GF-D8 (cell line): ENCODE data around the gene OOSP3.
A peak's percentile ranks its signal among the peaks of the same experiment; 100 is the strongest.
"Not testable (repeated sequence)": the region's sequence is repeated elsewhere in the genome, so short reads cannot be mapped to it uniquely, and the experiment has no call there.

ENCODE experiments used
- DNase-seq: peaks from one replicate; lab custom pipeline; 2025; lab: John Stamatoyannopoulos, UW

Gene OOSP3

GRCh38 chr11:59875856-59876519 lies 2.6 kb upstream of the OOSP3 start:
- no peak for DNase-seq

- no peak for DNase-seq
Observed at GRCh38 chr11:59877325-59877724, 1.3 kb upstream of the OOSP3 start.

- DNase-seq: no peak
Observed at GRCh38 chr11:59877784-59878183, 798 bp upstream of the OOSP3 start.

- no peak for DNase-seq
Observed at GRCh38 chr11:59879567-59879966, 985 bp downstream of the OOSP3 start.

- DNase-seq: no peak
Observed at GRCh38 chr11:59883597-59883996, 5.0 kb downstream of the OOSP3 start.

GRCh38 chr11:59887156-59887555 lies 8.6 kb downstream of the OOSP3 start:
- not testable (repeated sequence) for DNase-seq

- DNase-seq: peak; percentile 33
Observed at GRCh38 chr11:59891781-59892181, 13.2 kb downstream of the OOSP3 start.

- DNase-seq: no peak
Observed at GRCh38 chr11:59894616-59895015, 16.0 kb downstream of the OOSP3 start.

GRCh38 chr11:59898046-59898445 lies 19.5 kb downstream of the OOSP3 start:
- no peak for DNase-seq

GRCh38 chr11:59898650-59899049 lies 20.1 kb downstream of the OOSP3 start:
- DNase-seq: no peak

- no peak for DNase-seq
Observed at GRCh38 chr11:59899532-59899931, 20.9 kb downstream of the OOSP3 start.

- DNase-seq: no peak
Observed at GRCh38 chr11:59900366-59901126, 22.0 kb downstream of the OOSP3 start.

GRCh38 chr11:59901306-59901705 lies 22.7 kb downstream of the OOSP3 start:
- DNase-seq: no peak

- not testable (repeated sequence) for DNase-seq
Observed at GRCh38 chr11:59903569-59903968, 25.0 kb downstream of the OOSP3 start.

GRCh38 chr11:59918480-59918879 lies 39.9 kb downstream of the OOSP3 start:
- DNase-seq: no peak

- no peak for DNase-seq
Observed at GRCh38 chr11:59918987-59919589, 40.5 kb downstream of the OOSP3 start.

- DNase-seq: no peak
Observed at GRCh38 chr11:59923813-59924212, 45.2 kb downstream of the OOSP3 start.

- DNase-seq: no peak
Observed at GRCh38 chr11:59931688-59932087, 53.1 kb downstream of the OOSP3 start.

- DNase-seq: no peak
Observed at GRCh38 chr11:59938132-59938531, 59.5 kb downstream of the OOSP3 start, which contains the start of gene OOSP1. OOSP1 (plus strand) TSS chr11:59938432; CDS start chr11:59938455, 23 bp downstream.

- no peak for DNase-seq
Observed at GRCh38 chr11:59938718-59939117, 60.1 kb downstream of the OOSP3 start.

- no peak for DNase-seq
Observed at GRCh38 chr11:59939482-59939881, 60.9 kb downstream of the OOSP3 start.

- DNase-seq: no peak
Observed at GRCh38 chr11:59941091-59941490, 62.5 kb downstream of the OOSP3 start.
